Measurements from ENCODE around the gene CNDP2.

The CNDP2 gene

DNA sequence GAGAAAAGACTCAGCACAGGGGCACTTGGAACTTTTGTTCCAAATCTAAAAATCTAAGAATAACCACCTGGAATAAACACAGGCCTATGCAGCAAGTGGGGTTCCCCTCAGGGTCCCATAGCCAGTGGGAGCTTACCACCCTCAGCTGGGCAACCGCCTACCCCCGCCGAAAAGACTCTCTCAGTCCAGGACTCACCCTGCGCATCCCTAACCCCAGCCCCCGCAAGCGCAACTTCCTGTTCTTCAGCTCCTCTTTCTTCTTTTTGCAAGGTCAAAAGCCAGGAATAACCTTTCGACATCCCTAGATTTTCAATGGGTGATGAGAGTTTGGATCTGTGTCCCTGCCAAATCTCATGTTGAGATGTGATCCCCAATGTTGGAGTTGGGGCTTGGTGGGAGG, 51.7 kb downstream of the CNDP2 start:
- TF ChIP-seq, protein P1, sequence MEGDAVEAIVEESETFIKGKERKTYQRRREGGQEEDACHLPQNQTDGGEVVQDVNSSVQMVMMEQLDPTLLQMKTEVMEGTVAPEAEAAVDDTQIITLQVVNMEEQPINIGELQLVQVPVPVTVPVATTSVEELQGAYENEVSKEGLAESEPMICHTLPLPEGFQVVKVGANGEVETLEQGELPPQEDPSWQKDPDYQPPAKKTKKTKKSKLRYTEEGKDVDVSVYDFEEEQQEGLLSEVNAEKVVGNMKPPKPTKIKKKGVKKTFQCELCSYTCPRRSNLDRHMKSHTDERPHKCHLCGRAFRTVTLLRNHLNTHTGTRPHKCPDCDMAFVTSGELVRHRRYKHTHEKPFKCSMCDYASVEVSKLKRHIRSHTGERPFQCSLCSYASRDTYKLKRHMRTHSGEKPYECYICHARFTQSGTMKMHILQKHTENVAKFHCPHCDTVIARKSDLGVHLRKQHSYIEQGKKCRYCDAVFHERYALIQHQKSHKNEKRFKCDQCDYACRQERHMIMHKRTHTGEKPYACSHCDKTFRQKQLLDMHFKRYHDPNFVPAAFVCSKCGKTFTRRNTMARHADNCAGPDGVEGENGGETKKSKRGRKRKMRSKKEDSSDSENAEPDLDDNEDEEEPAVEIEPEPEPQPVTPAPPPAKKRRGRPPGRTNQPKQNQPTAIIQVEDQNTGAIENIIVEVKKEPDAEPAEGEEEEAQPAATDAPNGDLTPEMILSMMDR (IDR thresholded peaks at IDR 0.05; ENCODE audit: extremely low read depth, insufficient read depth, missing control alignments): no peak
- in situ Hi-C loops (cut with MboI; ENCODE audit: low pct_unique_long_range_greater_than_20kb, low sequenced_read_pairs, unreplicated experiment): loop anchor here (25.0 kb wide), 1 partner anchor 336 kb away; no protein-coding TSS in a partner anchor
- DNase-seq (ENCODE audit: low spot score): no peak

GRCh38 chr18:74549591-74550104, 53.5 kb downstream of the CNDP2 start:
- TF ChIP-seq, protein P1 (IDR thresholded peaks at IDR 0.05; ENCODE audit: extremely low read depth, insufficient read depth, missing control alignments): no peak
- DNase-seq (ENCODE audit: low spot score): no peak
- in situ Hi-C loops (cut with MboI; ENCODE audit: low pct_unique_long_range_greater_than_20kb, low sequenced_read_pairs, unreplicated experiment): loop anchor here (25.0 kb wide), 1 partner anchor 337 kb away; no protein-coding TSS in a partner anchor

GRCh38 chr18:74550886-74551285, 54.7 kb downstream of the CNDP2 start:
- DNase-seq (ENCODE audit: low spot score): no peak
- in situ Hi-C loops (cut with MboI; ENCODE audit: low pct_unique_long_range_greater_than_20kb, low sequenced_read_pairs, unreplicated experiment): no loop called here
- TF ChIP-seq, protein P1 (IDR thresholded peaks at IDR 0.05; ENCODE audit: extremely low read depth, insufficient read depth, missing control alignments): no peak

GRCh38 chr18:74551452-74551851, 55.3 kb downstream of the CNDP2 start:
- DNase-seq (ENCODE audit: low spot score): no peak
- in situ Hi-C loops (cut with MboI; ENCODE audit: low pct_unique_long_range_greater_than_20kb, low sequenced_read_pairs, unreplicated experiment): no loop called here
- TF ChIP-seq, protein P1 (IDR thresholded peaks at IDR 0.05; ENCODE audit: extremely low read depth, insufficient read depth, missing control alignments): no peak

- TF ChIP-seq, protein P1 (IDR thresholded peaks at IDR 0.05; ENCODE audit: extremely low read depth, insufficient read depth, missing control alignments): peak; percentile 82
- DNase-seq (ENCODE audit: low spot score): peak; percentile 85
- in situ Hi-C loops (cut with MboI; ENCODE audit: low pct_unique_long_range_greater_than_20kb, low sequenced_read_pairs, unreplicated experiment): no loop called here
These were observed 55.9 kb downstream of the CNDP2 start for GRCh38 chr18:74551936-74552555.

- TF ChIP-seq, protein P1 (IDR thresholded peaks at IDR 0.05; ENCODE audit: extremely low read depth, insufficient read depth, missing control alignments): no peak
- in situ Hi-C loops (cut with MboI; ENCODE audit: low pct_unique_long_range_greater_than_20kb, low sequenced_read_pairs, unreplicated experiment): no loop called here
- no peak for DNase-seq (ENCODE audit: low spot score)
These were observed 60.0 kb downstream of the CNDP2 start for GRCh38 chr18:74556126-74556525.
